Left renal cortex interstitium (tissue), 4 donors: Measurements from ENCODE around the gene MROH7. TPM values are rescaled to one million over a fixed set of nuclear protein-coding genes. Genes with fewer than 3 reads are reported as not detected.
"Not testable (repeated sequence)": the region's sequence is repeated elsewhere in the genome, so short reads cannot be mapped to it uniquely, and the experiment has no call there.

Experiments
- DNase-seq, 4 donors: peaks; one replicate each; pipeline ENCODE4 v3.0.0-alpha.2; 2013; ENCODE audit warnings: low read depth in 4 of 4, low spot score in 2 of 4, missing footprints in 1 of 4
- polyA plus RNA-seq, 4 donors: library from polyadenylated mRNA; unstranded; fragments of 120-200 nt; gene quantifications; one replicate each; pipeline ENCODE4 v1.2.1, GENCODE V29; 2013; ENCODE audit not compliant: insufficient read length in 4 of 4

MROH7 gene
- polyA plus RNA-seq, 4 donors = 2.8 to 14.2 (median 8.1) TPM

DNA sequence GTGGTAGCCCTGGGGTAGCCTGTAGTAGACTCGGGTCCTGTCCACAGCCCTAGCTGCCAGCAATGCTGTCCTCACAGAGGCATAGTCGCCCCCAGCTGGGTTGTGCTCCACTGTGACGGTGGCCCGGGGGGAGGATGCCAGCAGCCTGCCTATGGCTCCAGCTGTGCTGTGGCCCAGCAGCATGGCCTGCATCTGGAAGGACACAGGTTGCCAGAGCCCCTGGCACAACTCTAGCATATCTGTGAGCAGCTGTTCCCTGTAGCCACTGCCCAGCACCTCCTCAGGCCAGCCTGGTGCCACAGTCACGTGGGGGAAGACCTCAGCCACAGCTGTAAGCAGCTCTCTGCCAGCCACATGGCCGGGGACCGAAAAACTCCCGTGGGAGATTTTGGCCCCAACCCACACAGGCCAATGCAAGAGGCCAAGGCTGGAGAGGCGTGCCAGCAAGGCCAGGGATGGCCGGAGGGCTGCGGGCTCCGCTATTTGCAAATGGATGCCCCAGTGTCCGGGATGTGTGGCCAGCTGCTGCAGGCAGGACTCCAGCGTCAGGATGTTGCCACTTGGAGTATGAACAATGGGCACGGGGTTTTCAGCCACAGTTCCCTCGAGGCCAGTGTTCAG lies 32.2 kb upstream of the MROH7 start:
- no peak for DNase-seq

GRCh38 chr1:54610048-54610447 lies 31.5 kb upstream of the MROH7 start:
- no peak for DNase-seq

- no peak for DNase-seq
These were observed 30.7 kb upstream of the MROH7 start for GRCh38 chr1:54610601-54611580.

DNA sequence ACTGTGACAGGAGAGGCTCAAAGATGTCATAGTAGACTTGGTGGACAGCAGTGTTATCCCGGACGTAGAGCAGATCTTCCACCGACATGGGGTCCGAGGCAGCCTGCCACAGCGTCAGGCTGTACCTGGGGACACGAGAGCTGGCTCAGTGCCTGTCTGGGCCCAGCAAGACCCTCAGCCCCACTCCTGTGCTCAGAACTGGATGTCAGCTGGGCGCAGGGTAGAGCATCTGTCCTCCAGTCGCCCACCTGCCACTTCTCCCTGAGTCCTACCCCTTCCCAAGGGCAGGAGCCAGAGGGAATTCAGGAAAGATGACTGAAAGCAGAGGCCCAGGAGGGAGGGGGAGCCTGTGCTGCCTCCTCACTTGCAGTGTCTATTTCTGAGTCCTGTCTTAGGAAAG lies 30.0 kb upstream of the MROH7 start:
- DNase-seq = no peak

DNA sequence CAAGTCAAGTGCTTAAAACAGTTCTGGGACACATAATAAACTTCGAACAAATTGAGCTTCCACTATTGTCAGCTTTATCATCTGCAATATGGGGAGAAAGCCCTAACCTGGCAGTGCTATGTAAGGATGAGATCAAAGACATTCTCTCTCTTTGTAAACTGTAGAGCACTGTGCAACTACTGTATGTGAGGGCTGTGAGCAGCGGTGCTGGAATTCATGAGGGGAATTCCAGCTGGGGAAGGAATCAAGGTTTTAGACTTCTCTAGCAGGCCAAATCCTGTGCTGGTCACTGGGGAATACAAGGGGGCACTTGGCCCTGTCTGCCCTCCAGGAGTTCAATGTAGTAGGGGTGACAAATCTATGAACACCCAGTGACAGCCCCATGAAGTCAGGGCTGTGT lies 27.6 kb upstream of the MROH7 start:
- DNase-seq = no peak

- no peak for DNase-seq
These were observed 27.0 kb upstream of the MROH7 start for GRCh38 chr1:54614563-54614962.

DNA sequence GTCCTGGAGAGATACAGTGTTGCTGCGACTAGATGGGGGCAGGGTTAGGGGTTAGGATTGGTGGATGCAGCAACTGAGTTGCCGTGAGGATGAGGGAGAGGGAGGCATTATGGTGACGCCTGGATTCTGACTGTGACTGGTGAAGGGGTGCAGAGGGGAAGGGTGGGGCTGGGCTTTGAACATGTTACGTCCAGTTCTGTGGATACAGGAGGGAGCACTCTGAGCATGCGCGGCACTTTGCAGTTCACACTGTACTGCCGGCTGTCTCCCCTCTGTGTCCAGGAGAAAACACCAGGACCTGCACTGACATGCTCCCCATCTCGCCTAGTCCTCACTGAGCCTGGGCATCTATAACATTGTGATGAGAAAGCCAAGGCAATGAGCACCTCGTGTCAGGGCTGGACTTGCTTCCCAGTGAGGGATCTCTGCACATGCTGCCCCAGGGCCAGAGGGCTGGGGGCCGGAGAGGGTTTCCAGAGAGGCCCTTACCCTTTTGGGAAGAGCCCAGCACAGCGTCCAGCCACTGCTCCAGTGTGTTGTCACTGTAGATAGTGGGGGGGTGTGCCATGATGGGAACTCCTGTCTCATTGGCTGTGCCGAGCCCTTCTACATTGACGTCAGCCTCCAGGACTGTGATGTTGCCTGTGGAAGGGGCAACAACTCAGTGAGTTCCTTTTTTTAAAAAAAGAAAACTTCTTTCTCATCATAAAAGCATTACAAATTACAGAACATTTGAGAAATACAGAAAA lies 25.9 kb upstream of the MROH7 start:
- no peak for DNase-seq

GRCh38 chr1:54619749-54620148 lies 21.8 kb upstream of the MROH7 start:
- DNase-seq = no peak

DNA sequence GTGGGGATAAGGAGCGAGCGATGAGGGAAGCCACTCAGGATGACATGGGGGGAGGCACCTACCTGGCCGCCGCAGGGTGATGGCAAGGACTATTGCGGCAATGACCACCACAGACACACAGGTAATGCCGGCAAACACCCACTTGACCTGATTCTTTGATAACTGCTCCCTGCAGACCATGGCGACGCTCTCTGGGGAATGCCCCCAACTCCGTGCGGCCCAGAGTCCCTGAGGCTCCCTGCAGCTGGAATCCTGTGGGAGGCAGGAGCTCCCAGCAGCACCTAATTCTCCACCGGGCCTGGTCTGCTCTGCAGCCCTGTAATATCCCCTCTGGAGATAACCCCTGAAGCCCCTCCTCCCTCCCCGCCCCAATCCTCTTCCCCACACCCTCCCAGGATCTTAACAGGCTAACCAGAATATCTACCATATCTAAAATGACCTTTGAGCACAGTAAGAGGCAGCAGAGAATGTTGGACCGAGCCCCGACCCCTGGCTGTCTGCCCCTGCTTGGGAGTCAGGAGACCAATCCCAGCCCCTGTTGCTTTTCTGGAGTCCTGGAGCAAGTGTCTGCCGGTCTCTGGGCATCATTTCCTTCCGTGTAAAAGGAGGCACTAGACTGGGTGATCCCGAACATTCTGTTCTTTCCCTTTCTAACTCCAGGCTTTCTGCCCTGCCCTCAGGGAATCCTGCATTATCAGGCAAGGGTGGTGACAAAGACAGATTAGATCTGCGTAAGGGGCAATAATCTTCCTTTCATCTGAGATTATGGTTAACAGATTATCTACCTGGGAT lies 18.2 kb upstream of the MROH7 start, which contains the start of gene FAM151A:
FAM151A (minus strand) TSS at position 310 of the 792 bp plus-strand sequence; CDS start at position 180, 130 bp downstream.
- DNase-seq = no peak

DNA sequence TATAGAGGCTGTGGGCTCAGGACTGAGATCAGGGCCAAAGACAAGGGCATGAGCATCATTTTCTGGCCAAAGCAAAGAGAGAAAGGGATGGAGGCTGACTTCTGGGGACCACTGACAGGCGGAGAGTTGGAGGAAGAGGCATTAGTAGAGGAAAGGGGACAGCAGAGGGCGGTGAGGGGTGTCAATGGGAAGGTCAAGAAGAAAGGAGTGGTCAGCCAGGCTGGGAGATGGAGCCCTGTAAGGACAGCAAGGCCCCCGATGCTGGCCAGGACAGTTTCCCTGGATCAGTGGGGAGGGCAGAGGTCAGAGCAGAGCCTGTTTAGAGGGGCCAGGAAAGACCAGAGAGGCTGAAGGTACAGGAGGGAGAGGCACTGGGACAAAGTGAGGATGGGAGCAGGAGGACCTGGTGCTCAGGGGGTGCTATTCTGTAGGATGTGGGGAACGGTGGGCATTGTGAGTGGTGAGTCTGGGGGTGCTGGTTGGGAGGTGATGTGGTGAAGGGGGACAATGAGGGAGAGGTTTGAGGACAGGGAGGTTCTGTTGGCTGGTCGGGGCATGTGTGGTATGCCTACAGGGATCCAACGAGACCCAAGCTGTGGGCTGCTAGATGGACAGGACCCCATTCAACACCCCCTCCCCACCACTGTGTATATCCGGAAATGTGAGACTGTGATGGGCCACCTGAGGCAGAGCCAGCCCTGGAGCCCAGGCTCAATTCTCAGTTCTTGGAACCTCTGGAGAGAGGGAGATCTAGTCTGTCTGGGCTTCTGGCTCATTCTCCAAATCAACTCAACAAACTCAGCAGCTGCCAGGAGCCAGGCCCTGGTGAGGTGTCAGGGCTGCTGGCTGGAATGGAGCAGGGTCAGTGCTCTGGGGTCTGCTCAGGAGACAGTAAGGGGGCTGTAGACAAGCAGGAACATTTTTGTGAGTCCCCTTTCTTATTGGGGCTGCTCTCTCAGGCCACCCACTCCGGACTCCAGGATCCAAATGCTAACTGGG lies 16.8 kb upstream of the MROH7 start:
- DNase-seq = no peak

- no peak for DNase-seq
These were observed 14.4 kb upstream of the MROH7 start for GRCh38 chr1:54627196-54627595.

- not testable (repeated sequence) for DNase-seq
These were observed 5.8 kb upstream of the MROH7 start for GRCh38 chr1:54635804-54636203.

DNA sequence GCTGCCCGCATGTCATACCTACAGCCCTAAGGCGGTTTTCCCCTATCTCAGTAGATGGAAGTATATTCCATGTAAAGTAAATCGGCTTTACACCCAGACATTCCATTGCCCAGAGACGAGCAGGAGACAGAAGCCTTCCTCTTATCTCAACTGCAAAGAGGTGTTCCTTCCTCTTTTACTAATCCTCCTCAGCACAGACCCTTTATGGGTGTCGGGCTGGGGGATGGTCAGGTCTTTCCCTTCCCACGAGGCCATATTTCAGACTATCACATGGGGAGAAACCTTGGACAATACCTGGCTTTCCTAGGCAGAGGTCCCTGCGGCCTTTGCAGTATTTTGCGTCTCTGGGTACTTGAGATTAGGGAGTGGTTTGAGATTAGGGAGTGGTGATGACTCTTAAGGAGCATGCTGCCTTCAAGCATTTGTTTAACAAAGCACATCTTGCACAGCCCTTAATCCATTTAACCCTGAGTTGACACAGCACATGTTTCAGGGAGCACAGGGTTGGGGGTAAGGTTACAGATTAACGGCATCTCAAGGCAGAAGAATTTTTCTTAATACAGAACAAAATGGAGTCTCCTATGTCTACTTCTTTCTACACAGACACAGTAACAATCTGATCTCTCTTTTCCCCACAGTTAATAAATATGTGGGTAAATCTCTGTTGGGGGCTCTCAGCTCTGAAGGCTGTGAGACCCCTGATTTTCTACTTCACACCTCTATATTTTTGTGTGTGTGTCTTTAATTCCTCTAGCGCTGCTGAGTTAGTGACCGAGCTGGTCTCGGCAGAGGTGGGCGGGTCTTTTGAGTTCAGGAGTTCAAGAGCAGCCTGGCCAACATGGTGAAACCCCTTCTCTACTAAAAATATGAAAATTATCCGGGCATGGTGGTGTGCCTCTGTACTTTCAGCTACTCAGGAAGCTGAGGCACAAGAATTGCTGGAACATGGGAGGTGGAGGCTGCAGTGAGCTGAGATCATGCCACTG lies 4.8 kb upstream of the MROH7 start:
- DNase-seq = not testable (repeated sequence)

- no peak for DNase-seq
These were observed 1.2 kb upstream of the MROH7 start for GRCh38 chr1:54640361-54640760.

- DNase-seq = no peak
These were observed 2.1 kb downstream of the MROH7 start for GRCh38 chr1:54643736-54644135.

DNA sequence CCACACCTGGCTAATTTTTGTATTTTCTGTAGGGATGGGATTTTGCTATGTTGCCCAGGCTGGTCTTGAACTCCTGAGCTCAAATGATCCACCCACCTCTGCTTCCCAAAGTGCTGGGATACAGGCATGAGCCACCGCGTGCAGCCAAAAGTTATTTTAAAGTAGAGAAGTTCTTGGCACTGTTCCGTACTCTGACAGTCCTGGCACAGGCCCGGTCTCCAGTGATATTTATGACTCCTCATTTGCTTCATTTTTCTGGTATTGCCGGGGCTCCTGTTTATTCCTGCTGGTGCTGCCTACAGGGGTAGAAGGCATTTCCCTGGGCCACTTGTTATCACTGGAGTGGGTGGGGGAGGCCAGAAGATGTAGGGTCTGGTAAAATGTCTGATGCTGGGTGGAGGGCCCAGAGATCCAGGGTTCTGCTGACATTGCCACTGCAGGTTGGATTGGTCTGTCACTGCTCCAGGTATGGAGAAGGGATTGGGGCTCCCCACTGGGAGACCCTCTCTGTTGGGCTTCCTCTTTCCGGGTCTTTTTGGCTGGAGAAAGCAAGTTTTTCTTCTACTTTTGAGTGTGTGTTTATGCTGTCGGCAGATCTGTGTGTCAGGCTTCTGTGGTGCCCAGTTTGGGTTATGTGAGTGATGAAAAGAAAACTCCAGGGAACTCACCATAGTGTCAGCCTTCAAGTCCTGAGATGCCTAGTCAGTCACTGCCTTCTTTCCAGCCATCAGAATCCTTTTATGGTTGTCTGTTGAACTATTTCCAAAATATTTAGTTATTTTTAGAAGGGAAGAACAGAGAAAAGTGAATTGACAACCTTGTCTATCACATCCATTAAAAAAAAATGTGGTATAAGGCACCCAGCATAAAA lies 4.5 kb downstream of the MROH7 start:
- DNase-seq = no peak
